ENCODE results near the gene CDH24. TPM values are rescaled to one million over a fixed set of nuclear protein-coding genes. Genes with fewer than 3 reads are reported as not detected.

CDH24 gene
- total and polyA plus RNA-seq, 2 of the 13 experiments (the other 11 are each of a cell fraction or from before 2014, with no cell fraction given), result 0.69 to 0.99 TPM

DNA sequence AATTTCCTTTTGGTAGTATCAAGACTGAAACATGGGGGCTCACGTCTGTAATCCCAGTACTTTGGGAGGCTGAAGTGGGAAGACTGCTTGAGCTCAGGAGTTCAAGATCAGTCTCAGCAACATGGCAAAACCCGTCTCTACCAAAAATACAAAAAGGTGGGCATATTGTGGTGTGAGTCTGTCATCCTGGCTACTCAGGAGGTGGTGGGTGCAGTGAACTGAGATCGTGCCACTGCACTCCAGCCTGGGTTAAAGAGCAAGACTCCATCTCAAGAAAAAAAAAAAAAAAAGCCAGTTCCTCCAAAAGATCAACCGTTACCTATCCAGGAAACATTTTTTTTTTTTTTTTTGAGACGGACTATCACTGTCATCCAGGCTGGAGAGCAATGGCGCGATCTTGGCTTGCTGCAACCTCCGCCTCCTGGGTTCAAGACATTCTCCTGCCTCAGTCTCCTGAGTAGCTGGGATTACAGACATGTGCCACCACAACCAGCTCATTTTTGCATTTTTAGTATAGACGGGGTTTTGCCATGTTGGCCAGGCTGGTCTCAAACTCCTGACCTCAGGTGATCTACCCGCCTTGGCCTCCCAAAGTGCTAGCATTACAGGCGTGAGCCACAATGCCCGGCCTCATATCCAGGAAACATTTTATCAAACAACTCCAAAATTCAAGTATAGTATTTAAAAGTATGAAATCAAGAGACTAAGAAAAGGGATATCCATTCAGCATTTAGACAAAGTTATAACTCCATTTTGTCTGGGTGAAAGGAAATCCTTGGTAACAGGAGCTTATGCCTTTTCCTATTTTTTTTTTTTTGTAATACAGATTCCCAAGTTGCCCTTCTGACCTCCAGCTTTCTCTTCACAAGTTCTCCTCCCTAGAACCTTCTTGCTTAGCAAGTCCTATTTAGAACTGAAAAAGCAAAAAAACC lies 34.2 kb upstream of the CDH24 start:
- CTCF ChIA-PET (ENCODE audit: low intra/inter-chr PET ratio, low total read pairs), result no interaction called here
- ATAC-seq (no peak), DNase-seq (ENCODE audit: low spot score) (no peak), FAIRE-seq (no peak)
- no peaks in the 10 kb centered on the region; a peak in 1 of 5 replicates for H3K27me3 ChIP-seq (ENCODE audit: control insufficient read depth in 1 of 2, insufficient read depth in 2 of 2, low read length in 2 of 2)
- H3K36me3 ChIP-seq (replicated peaks in 1 of 2; ENCODE audit: control insufficient read depth in 1 of 2, insufficient read depth in 2 of 2, low read length in 2 of 2), result peaks cover 32 to 68% of the 10 kb centered on the region in 2 experiments
- intact Hi-C loops (cut with micrococcal nuclease; ENCODE audit: unreplicated experiment), result loop anchor here (10.0 kb wide), 1 partner anchor 1023 kb away; the partner anchor contains the start of genes DCAF11 and NRL
- peaks cover 23% of the 10 kb centered on the region for H3K4me1 ChIP-seq (ENCODE audit: insufficient read depth, low read length)
- in situ Hi-C loops (cut with HindIII; ENCODE audit: extremely low pct_ligation_motif_present, low pct_unique_long_range_greater_than_20kb), result no loop called here
- H3K4me3 ChIP-seq (replicated peaks in 1 of 3; ENCODE audit: insufficient read depth in 1 of 3, low read depth in 2 of 3, low read length in 3 of 3), result no peak overlapping the region
- H3K79me2 ChIP-seq (ENCODE audit: insufficient read depth, low read length), result peaks cover 62% of the 10 kb centered on the region
- no TSS peak for BruUV-seq (replicated peaks)
- H4K20me1 ChIP-seq (ENCODE audit: insufficient read depth, low read length), result peaks cover 28% of the 10 kb centered on the region
- H2AFZ ChIP-seq (ENCODE audit: low read length), result no peak overlapping the region
- no peak overlapping the region for H3K9ac ChIP-seq (ENCODE audit: insufficient read depth, low read depth, low read length)
- WGBS (ENCODE audit: low lambda C conversion rate), result 89% methylated on average over 12 of the region's 12 CpGs
- H3K27ac ChIP-seq (ENCODE audit: extremely low read length, insufficient read depth, low read length), result no peak overlapping the region
- no peaks in the 10 kb centered on the region for H3K9me3 ChIP-seq (ENCODE audit: low read length)
- no peak overlapping the region for H3K4me2 ChIP-seq (ENCODE audit: low read depth, low read length)
- POLR2A ChIA-PET, result interaction anchor here (0.7 to 1.3 kb wide), 3 partner anchors 20 to 81 kb away, joined by 3 read pairs; no protein-coding TSS in a partner anchor
- TF ChIP-seq FOXK1 (CRISPR knock-in tag; IDR thresholded peaks at IDR 0.05; ENCODE audit: borderline replicate concordance, low read depth) (no peak), SP2 (CRISPR knock-in tag; IDR thresholded peaks at IDR 0.05) (no peak), NR3C1 (CRISPR knock-in tag; IDR thresholded peaks at IDR 0.05) (no peak), ZNF703 (CRISPR knock-in tag; IDR thresholded peaks at IDR 0.05; ENCODE audit: borderline replicate concordance) (no peak)
- TF ChIP-seq, protein P1, sequence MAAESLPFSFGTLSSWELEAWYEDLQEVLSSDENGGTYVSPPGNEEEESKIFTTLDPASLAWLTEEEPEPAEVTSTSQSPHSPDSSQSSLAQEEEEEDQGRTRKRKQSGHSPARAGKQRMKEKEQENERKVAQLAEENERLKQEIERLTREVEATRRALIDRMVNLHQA (CRISPR knock-in tag; IDR thresholded peaks at IDR 0.05), result no peak
- TF ChIP-seq, protein P2, sequence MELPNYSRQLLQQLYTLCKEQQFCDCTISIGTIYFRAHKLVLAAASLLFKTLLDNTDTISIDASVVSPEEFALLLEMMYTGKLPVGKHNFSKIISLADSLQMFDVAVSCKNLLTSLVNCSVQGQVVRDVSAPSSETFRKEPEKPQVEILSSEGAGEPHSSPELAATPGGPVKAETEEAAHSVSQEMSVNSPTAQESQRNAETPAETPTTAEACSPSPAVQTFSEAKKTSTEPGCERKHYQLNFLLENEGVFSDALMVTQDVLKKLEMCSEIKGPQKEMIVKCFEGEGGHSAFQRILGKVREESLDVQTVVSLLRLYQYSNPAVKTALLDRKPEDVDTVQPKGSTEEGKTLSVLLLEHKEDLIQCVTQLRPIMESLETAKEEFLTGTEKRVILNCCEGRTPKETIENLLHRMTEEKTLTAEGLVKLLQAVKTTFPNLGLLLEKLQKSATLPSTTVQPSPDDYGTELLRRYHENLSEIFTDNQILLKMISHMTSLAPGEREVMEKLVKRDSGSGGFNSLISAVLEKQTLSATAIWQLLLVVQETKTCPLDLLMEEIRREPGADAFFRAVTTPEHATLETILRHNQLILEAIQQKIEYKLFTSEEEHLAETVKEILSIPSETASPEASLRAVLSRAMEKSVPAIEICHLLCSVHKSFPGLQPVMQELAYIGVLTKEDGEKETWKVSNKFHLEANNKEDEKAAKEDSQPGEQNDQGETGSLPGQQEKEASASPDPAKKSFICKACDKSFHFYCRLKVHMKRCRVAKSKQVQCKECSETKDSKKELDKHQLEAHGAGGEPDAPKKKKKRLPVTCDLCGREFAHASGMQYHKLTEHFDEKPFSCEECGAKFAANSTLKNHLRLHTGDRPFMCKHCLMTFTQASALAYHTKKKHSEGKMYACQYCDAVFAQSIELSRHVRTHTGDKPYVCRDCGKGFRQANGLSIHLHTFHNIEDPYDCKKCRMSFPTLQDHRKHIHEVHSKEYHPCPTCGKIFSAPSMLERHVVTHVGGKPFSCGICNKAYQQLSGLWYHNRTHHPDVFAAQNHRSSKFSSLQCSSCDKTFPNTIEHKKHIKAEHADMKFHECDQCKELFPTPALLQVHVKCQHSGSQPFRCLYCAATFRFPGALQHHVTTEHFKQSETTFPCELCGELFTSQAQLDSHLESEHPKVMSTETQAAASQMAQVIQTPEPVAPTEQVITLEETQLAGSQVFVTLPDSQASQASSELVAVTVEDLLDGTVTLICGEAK (IDR thresholded peaks at IDR 0.05), result no peak
- TF ChIP-seq, protein P2 (CRISPR knock-in tag; IDR thresholded peaks at IDR 0.05), result no peak
- TF ChIP-seq, protein P3, sequence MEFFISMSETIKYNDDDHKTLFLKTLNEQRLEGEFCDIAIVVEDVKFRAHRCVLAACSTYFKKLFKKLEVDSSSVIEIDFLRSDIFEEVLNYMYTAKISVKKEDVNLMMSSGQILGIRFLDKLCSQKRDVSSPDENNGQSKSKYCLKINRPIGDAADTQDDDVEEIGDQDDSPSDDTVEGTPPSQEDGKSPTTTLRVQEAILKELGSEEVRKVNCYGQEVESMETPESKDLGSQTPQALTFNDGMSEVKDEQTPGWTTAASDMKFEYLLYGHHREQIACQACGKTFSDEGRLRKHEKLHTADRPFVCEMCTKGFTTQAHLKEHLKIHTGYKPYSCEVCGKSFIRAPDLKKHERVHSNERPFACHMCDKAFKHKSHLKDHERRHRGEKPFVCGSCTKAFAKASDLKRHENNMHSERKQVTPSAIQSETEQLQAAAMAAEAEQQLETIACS (CRISPR knock-in tag; IDR thresholded peaks at IDR 0.05), result no peak
- TF ChIP-seq, protein P4, sequence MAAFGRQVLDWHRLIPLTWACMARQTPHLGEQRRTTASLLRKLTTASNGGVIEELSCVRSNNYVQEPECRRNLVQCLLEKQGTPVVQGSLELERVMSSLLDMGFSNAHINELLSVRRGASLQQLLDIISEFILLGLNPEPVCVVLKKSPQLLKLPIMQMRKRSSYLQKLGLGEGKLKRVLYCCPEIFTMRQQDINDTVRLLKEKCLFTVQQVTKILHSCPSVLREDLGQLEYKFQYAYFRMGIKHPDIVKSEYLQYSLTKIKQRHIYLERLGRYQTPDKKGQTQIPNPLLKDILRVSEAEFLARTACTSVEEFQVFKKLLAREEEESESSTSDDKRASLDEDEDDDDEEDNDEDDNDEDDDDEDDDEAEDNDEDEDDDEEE (CRISPR knock-in tag; IDR thresholded peaks at IDR 0.05), result no peak
